GM12878 (cell line): Measurements from ENCODE around the gene KRT222. TPM values are rescaled to one million over a fixed set of nuclear protein-coding genes. Genes with fewer than 3 reads are reported as not detected.

Experiments used
- ATAC-seq: fragments of 200-7000 bp; cut with Tn5 transposase; 3 replicates; pipeline ENCODE4 v1.9.1; 2020; ENCODE audit warnings: mild to moderate bottlenecking, moderate library complexity
- BruUV-seq: library from RNA; stranded (reverse); fragments of 400-500 nt; replicated peaks from 2 replicates; lab custom pipeline; 2021; lab: Mats Ljungman, UMichigan
- CTCF ChIA-PET: fragments of 300-600 bp; sonication (Branson Sonifier 250); formaldehyde crosslinking; extraction: SDS; loops from one replicate; lab custom pipeline; 2021; ENCODE audit warnings: inconsistent platforms; lab: Yijun Ruan, JAX
- POLR2A ChIA-PET: fragments of 350-600 bp; formaldehyde crosslinking; extraction: SDS; loops from one replicate; lab custom pipeline; 2021; ENCODE audit warnings: inconsistent platforms; lab: Charles Lee
- RAD21 ChIA-PET: fragments of 300-600 bp; sonication (Branson Sonifier 250); formaldehyde crosslinking; loops from one replicate; lab custom pipeline; 2023; ENCODE audit warnings: antibody characterized with exemption; ENCODE audit not compliant: unreplicated experiment; lab: Charles Lee
- SMC1A ChIA-PET: fragments of 300-600 bp; sonication (Branson Sonifier 250); formaldehyde crosslinking; loops from one replicate; lab custom pipeline; 2023; ENCODE audit not compliant: unreplicated experiment, uncharacterized antibody; lab: Charles Lee
- DNase-seq: peaks from one replicate; pipeline ENCODE4 v3.0.0-alpha.2; 2011; ENCODE audit warnings: low read depth, low spot score
- FAIRE-seq: peaks from 3 replicates; lab custom pipeline; 2011; peaks lifted over from hg19 to GRCh38; lab: Jason Lieb, UNC
- H2AFZ ChIP-seq: 2 replicates; pipeline ENCODE4 v1.6.0; 2011; ENCODE audit warnings: low read depth, low read length, control low read depth; ENCODE audit not compliant: control insufficient read depth
- H3K27ac ChIP-seq: 2 replicates; pipeline ENCODE4 v1.5.1; 2011; ENCODE audit warnings: control low read depth; ENCODE audit not compliant: control insufficient read depth, insufficient read depth
- H3K27me3 ChIP-seq, 2 experiments: replicated peaks in 1 of 2; 2 replicates each; pipeline versions ENCODE4 v1.6.0 to v1.6.1; 2011; ENCODE audit warnings: low read length in 1 of 2; ENCODE audit not compliant: control insufficient read depth in 2 of 2, insufficient read depth in 2 of 2
- H3K36me3 ChIP-seq, 2 experiments: 2 replicates each; pipeline ENCODE4 v1.5.1; 2011; ENCODE audit warnings: low read length in 1 of 2; ENCODE audit not compliant: control insufficient read depth in 2 of 2, insufficient read depth in 2 of 2
- H3K4me1 ChIP-seq: 2 replicates; pipeline ENCODE4 v1.6.1; 2011; ENCODE audit warnings: mild to moderate bottlenecking, low read length, moderate library complexity, mixed read lengths; ENCODE audit not compliant: control insufficient read depth, insufficient read depth
- H3K4me2 ChIP-seq: 2 replicates; pipeline ENCODE4 v1.6.0; 2011; ENCODE audit warnings: control low read depth; ENCODE audit not compliant: control insufficient read depth, insufficient read depth
- H3K4me3 ChIP-seq: fragments of 200-600 bp; sonication (generic); 2 replicates; pipeline ENCODE4 v1.5.1; 2016
- H3K79me2 ChIP-seq: 2 replicates; pipeline ENCODE4 v1.6.0; 2011; ENCODE audit warnings: low read length; ENCODE audit not compliant: control insufficient read depth, insufficient read depth
- H3K9ac ChIP-seq: 2 replicates; pipeline ENCODE4 v1.8.0; 2011; ENCODE audit warnings: low read length, control low read depth, mixed read lengths; ENCODE audit not compliant: control insufficient read depth, insufficient read depth
- H3K9me3 ChIP-seq: replicated peaks from 3 replicates; pipeline ENCODE4 v1.5.1; 2011; ENCODE audit warnings: mild to moderate bottlenecking, low read length; ENCODE audit not compliant: control insufficient read depth, insufficient read depth
- H4K20me1 ChIP-seq: 2 replicates; pipeline ENCODE4 v1.6.0; 2011; ENCODE audit not compliant: control insufficient read depth, insufficient read depth
- EGR1 ChIP-seq, 2 experiments: IDR thresholded peaks; 1 replicate in 1 of 2; 2 replicates in 1 of 2; pipeline ENCODE4 v1.6.1; 2011 to 2012; ENCODE audit warnings: low read depth in 2 of 2, low read length in 2 of 2, borderline replicate concordance in 1 of 2, mild to moderate bottlenecking in 1 of 2, moderate library complexity in 1 of 2
- MXI1 ChIP-seq: fragments of 150-350 bp; IDR thresholded peaks from 2 replicates; pipeline ENCODE4 v1.6.1; 2011; ENCODE audit warnings: low read depth, mild to moderate bottlenecking, inconsistent platforms, low read length, improper control_type of control experiment
- PML ChIP-seq: IDR thresholded peaks from 2 replicates; pipeline ENCODE4 v1.6.1; 2012; ENCODE audit warnings: low read length, inconsistent platforms
- POU2F2 ChIP-seq: IDR thresholded peaks from 3 replicates; pipeline ENCODE4 v1.6.1; 2011; ENCODE audit warnings: low read depth, mild to moderate bottlenecking, low read length, borderline replicate concordance
- ZZZ3 ChIP-seq: IDR thresholded peaks from 2 replicates; pipeline ENCODE4 v1.6.1; 2011; ENCODE audit warnings: low read depth; ENCODE audit not compliant: control insufficient read depth, insufficient read length
- WGBS: methylation state at CpG from one replicate; pipeline ENCODE4 v1.1.6; 2016; ENCODE audit warnings: low lambda C conversion rate; ENCODE audit not compliant: insufficient replicate concordance, insufficient coverage; ENCODE audit errors: missing lambda C conversion rate; 5-methylcytosine and 5-hydroxymethylcytosine counted together
- in situ Hi-C: fragments of 300-500 bp; cut with MboI; formaldehyde crosslinking; loops from 9 replicates; pipeline ENCODE4 v1.14.3; 2018; ENCODE audit warnings: mixed read lengths
- intact Hi-C: fragments of 100-400 bp; cut with micrococcal nuclease; formaldehyde crosslinking; loops from one replicate; pipeline ENCODE4 v1.14.2; 2022; ENCODE audit not compliant: unreplicated experiment
- polyA plus RNA-seq, 11 experiments: library from polyadenylated mRNA; depleted of rRNA in 4 of 11; unstranded in 6 of 11; stranded (reverse) in 5 of 11; fragments of >200 nt; fragmentation: Nextera tagmentation in 4 of 11; fragmentation: Illumina TruSeq in 1 of 11; extraction: Ambion mirVana in 4 of 11; extraction: Trizol in 1 of 11; gene quantifications; 1 replicate in 1 of 11; 2 replicates in 10 of 11; pipeline versions ENCODE4 v1.2.1 to v1.2.3, GENCODE V29; 2011 to 2016; ENCODE audit warnings: inconsistent platforms in 2 of 11, missing spikeins in 2 of 11, low read depth in 1 of 11
- total RNA-seq, 4 experiments: library from RNA; depleted of rRNA in 3 of 4; stranded (reverse); fragments of >200 nt in 3 of 4; fragmentation: Illumina TruSeq in 1 of 4; extraction: Trizol in 1 of 4; gene quantifications; 2 replicates each; pipeline versions ENCODE4 v1.2.1 to v1.2.3, GENCODE V29; 2013 to 2021
- TF ChIP-seq, protein P1 (sequence below): IDR thresholded peaks from 2 replicates; pipeline ENCODE4 v1.6.1; 2012; ENCODE audit warnings: mild to moderate bottlenecking, low read depth, low read length
- TF ChIP-seq, protein P2 (sequence below): fragments of 450-650 bp; IDR thresholded peaks from 2 replicates; pipeline ENCODE4 v1.6.1; 2016; ENCODE audit warnings: mild to moderate bottlenecking

KRT222 gene
- total and polyA plus RNA-seq, 10 of the 15 experiments (the other 5 are each of a cell fraction or from before 2014, with no cell fraction given) = 0.21 to 6.4 (median 0.54) TPM; not detected in 1

DNA sequence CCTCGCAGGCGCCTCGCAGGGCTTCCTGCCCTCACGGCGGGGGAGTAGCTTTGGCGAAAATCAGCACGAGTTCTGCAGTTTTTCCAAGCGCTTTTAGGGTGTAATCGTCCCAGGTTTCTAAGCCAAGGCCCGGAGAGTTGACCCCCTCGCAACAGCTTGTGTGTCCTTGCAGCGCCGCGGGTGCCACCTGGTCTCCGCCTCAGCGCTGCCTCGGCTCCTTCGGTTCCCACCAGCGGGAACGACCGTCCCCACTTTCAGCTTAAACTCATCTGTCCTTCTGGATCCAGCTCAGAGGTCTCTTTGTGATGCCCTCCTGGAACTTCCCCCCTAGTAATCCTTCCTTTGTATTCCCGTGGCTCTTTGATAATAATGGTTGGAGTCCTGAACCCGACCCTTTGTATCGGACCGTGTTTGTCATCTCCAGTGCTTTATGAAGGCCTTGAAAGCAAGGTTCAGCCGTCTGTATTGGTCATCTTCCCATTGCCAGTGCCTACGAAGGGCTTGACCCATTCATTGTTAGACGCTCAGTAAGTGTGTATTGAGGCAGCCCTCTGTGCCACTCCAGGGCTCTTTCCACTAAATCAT lies 16.5 kb downstream of the KRT222 start:
- intact Hi-C loops = loop anchor here (5.0 kb wide), 1 partner anchor 79 kb away; no protein-coding TSS in a partner anchor
- BruUV-seq = TSS peak; percentile 88
- SMC1A ChIA-PET = interaction anchor here (0.7 to 1.4 kb wide), 4 partner anchors 24 to 31 kb away, joined by 3 to 4 read pairs (median 4); no protein-coding TSS in a partner anchor
- Histone ChIP-seq H3K9me3 (no peaks in the 10 kb centered on the region), H3K27ac (peak overlapping the region; percentile 98), H4K20me1 (no peaks in the 10 kb centered on the region), H3K27me3 (no peaks in the 10 kb centered on the region), H3K4me3 (peak overlapping the region; percentile 89), H3K36me3 (no peaks in the 10 kb centered on the region), H3K9ac (peak overlapping the region; percentile 95), H3K79me2 (peaks cover 37% of the 10 kb centered on the region), H2AFZ (peak overlapping the region; percentile 96), H3K4me2 (peak overlapping the region; percentile 75), H3K4me1 (no peaks in the 10 kb centered on the region)
- POLR2A ChIA-PET = interaction anchor here (0.6 to 1.1 kb wide), 2 partner anchors 33 to 85 kb away, joined by 3 to 5 read pairs; no protein-coding TSS in a partner anchor
- TF ChIP-seq ZZZ3 (no peak), MXI1 (0 out of 2 replicates have a peak, but pooled peaks have one; percentile 2), POU2F2 (0 out of 3 replicates have a peak, but pooled peaks have one; percentile 1), EGR1 (IDR thresholded peaks at IDR 0.05; ENCODE audit: borderline replicate concordance in 1 of 2, low read depth in 2 of 2, low read length in 2 of 2) (peak in 1 of 2 experiments; percentile 24; a peak in 1 of 3 replicates), PML (0 out of 2 replicates have a peak, but pooled peaks have one; percentile 1)
- TF ChIP-seq, protein P1, sequence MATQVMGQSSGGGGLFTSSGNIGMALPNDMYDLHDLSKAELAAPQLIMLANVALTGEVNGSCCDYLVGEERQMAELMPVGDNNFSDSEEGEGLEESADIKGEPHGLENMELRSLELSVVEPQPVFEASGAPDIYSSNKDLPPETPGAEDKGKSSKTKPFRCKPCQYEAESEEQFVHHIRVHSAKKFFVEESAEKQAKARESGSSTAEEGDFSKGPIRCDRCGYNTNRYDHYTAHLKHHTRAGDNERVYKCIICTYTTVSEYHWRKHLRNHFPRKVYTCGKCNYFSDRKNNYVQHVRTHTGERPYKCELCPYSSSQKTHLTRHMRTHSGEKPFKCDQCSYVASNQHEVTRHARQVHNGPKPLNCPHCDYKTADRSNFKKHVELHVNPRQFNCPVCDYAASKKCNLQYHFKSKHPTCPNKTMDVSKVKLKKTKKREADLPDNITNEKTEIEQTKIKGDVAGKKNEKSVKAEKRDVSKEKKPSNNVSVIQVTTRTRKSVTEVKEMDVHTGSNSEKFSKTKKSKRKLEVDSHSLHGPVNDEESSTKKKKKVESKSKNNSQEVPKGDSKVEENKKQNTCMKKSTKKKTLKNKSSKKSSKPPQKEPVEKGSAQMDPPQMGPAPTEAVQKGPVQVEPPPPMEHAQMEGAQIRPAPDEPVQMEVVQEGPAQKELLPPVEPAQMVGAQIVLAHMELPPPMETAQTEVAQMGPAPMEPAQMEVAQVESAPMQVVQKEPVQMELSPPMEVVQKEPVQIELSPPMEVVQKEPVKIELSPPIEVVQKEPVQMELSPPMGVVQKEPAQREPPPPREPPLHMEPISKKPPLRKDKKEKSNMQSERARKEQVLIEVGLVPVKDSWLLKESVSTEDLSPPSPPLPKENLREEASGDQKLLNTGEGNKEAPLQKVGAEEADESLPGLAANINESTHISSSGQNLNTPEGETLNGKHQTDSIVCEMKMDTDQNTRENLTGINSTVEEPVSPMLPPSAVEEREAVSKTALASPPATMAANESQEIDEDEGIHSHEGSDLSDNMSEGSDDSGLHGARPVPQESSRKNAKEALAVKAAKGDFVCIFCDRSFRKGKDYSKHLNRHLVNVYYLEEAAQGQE = no peak
- TF ChIP-seq, protein P2, sequence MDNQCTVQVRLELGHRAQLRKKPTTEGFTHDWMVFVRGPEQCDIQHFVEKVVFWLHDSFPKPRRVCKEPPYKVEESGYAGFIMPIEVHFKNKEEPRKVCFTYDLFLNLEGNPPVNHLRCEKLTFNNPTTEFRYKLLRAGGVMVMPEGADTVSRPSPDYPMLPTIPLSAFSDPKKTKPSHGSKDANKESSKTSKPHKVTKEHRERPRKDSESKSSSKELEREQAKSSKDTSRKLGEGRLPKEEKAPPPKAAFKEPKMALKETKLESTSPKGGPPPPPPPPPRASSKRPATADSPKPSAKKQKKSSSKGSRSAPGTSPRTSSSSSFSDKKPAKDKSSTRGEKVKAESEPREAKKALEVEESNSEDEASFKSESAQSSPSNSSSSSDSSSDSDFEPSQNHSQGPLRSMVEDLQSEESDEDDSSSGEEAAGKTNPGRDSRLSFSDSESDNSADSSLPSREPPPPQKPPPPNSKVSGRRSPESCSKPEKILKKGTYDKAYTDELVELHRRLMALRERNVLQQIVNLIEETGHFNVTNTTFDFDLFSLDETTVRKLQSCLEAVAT = peak; percentile 64
- in situ Hi-C loops = no loop called here
- RAD21 ChIA-PET = interaction anchor here (0.7 to 4.4 kb wide), 3 partner anchors 24 to 143 kb away, joined by 3 to 37 read pairs (median 16); no protein-coding TSS in a partner anchor
- ATAC-seq (peak; percentile 44), FAIRE-seq (no peak), DNase-seq (no peak)
- WGBS = 13% methylated on average over 28 of the region's 28 CpGs
- CTCF ChIA-PET = interaction anchor here (0.6 to 5.8 kb wide), 4 partner anchors 8 to 142 kb away, joined by 3 to 36 read pairs (median 4); no protein-coding TSS in a partner anchor
